Activated T-cell treated with anti-CD3 and anti-CD28 coated beads, Interleukin-2, amount 50 U/mL, for 24 hours (primary cell): ENCODE data around the gene CNIH4.
A peak's percentile ranks its signal among the peaks of the same experiment; 100 is the strongest.
"Not testable (repeated sequence)": the region's sequence is repeated elsewhere in the genome, so short reads cannot be mapped to it uniquely, and the experiment has no call there.

Source experiments
- DNase-seq: peaks from one replicate; pipeline ENCODE4 v3.0.0-alpha.2; 2020
- H3K27ac Mint-ChIP-seq: 2 replicates; pipeline ENCODE4 v1.8.0; 2020; ENCODE audit warnings: mild to moderate bottlenecking, mixed read lengths
- H3K27me3 Mint-ChIP-seq: 2 replicates; pipeline ENCODE4 v1.8.0; 2020; ENCODE audit warnings: mixed read lengths
- H3K36me3 Mint-ChIP-seq: 2 replicates; pipeline ENCODE4 v1.8.0; 2020; ENCODE audit warnings: low read depth, mixed read lengths
- H3K4me1 Mint-ChIP-seq: 2 replicates; pipeline ENCODE4 v1.8.0; 2020; ENCODE audit warnings: low read depth, mixed read lengths
- H3K4me3 Mint-ChIP-seq: 2 replicates; pipeline ENCODE4 v1.8.0; 2020; ENCODE audit warnings: mild to moderate bottlenecking, moderate library complexity, mixed read lengths
- H3K9me3 Mint-ChIP-seq: 2 replicates; pipeline ENCODE4 v1.8.0; 2020; ENCODE audit warnings: mixed read lengths

Gene CNIH4

DNA sequence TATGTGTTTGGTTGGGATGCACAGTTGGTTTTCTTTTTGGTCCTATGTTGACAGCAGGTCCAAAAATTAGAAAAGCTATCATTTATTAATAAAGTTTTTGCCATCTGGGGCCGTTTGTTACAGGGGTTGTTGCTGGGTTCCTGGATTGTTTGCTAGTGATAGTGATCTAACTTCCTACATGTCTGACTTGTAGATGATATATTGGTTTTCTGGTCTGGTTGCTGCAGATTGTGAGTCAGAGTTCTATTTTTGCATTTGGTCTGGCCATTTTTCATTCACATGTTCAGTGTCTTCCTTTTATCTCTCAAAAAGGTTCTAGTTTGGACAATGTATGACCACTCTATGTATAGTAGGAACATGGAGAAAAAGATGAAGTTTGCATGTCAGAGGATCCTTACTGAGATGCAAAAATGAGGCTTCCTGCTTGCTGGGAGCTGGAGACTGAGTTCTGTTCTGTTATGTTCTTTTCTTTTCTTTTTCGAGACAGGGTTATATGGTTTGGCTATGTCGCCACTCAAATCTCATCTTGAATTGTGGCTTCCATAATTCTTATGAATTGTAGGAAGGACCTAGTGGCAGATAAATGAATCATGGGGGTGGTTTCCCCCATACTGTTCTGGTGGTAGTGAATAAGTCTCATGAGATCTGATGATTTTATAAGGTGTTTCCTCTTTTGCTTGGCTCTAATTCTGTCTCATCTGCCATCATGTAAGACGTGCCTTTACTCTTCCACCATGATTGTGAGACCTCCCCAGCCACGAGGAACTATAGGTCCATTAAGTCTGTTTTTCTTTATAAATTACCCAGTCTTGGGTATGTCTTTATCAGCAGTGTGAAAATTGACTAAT lies 22.5 kb upstream of the CNIH4 start:
- H3K36me3 Mint-ChIP-seq: peaks cover 16% of the 10 kb centered on the region
- H3K4me1 Mint-ChIP-seq: peaks cover 33% of the 10 kb centered on the region
- no peak for DNase-seq
- H3K27ac Mint-ChIP-seq: peak overlapping the region; percentile 88
- H3K4me3 Mint-ChIP-seq: peak overlapping the region; percentile 13
- no peaks in the 10 kb centered on the region for H3K9me3 Mint-ChIP-seq
- no peaks in the 10 kb centered on the region for H3K27me3 Mint-ChIP-seq

- peaks cover 7% of the 10 kb centered on the region for H3K9me3 Mint-ChIP-seq
- no peaks in the 10 kb centered on the region for H3K27me3 Mint-ChIP-seq
- no peak overlapping the region for H3K27ac Mint-ChIP-seq
- H3K36me3 Mint-ChIP-seq: no peaks in the 10 kb centered on the region
- H3K4me1 Mint-ChIP-seq: peaks cover 21% of the 10 kb centered on the region
- H3K4me3 Mint-ChIP-seq: no peak overlapping the region
- no peak for DNase-seq
These were observed 18.4 kb upstream of the CNIH4 start for GRCh38 chr1:224338150-224338838.

DNA sequence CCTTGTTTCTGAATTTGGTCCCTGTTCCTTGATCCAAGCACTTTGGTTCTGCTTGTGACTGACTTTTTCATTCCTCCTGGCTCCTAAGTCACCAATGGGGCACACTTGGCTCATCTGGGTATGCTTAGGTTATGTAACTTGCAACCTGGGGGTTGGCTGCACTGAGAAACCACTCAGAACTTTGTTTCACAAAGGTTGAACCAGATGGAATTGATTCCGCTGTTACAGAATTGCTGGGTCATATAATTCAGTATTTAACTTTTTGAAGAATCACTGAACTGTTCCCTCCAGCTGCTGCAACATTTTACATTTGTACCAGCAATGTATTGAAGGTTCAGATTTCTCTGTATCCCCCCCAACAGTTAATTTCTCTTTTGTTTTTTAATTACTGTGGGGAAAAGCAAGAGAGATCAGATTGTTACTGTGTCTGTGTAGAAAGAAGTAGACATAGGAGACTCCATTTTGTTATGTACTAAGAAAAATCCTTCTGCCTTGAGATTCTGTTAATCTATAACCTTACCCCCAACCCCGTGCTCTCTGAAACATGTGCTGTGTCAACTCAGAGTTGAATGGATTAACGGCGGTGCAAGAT lies 17.1 kb upstream of the CNIH4 start:
- H3K4me3 Mint-ChIP-seq: no peak overlapping the region
- H3K9me3 Mint-ChIP-seq: peaks cover 7% of the 10 kb centered on the region
- H3K4me1 Mint-ChIP-seq: peaks cover 9% of the 10 kb centered on the region
- no peak for DNase-seq
- H3K27ac Mint-ChIP-seq: no peak overlapping the region
- H3K27me3 Mint-ChIP-seq: no peaks in the 10 kb centered on the region
- peaks cover 3% of the 10 kb centered on the region for H3K36me3 Mint-ChIP-seq

GRCh38 chr1:224340453-224341384 lies 16.0 kb upstream of the CNIH4 start:
- not testable (repeated sequence) for H3K27me3 Mint-ChIP-seq, H3K27ac Mint-ChIP-seq, H3K36me3 Mint-ChIP-seq, H3K9me3 Mint-ChIP-seq, H3K4me1 Mint-ChIP-seq
- DNase-seq: peak; percentile 52
- H3K4me3 Mint-ChIP-seq: peak overlapping the region; percentile 73

- peaks cover 9% of the 10 kb centered on the region for H3K9me3 Mint-ChIP-seq
- peaks cover 3% of the 10 kb centered on the region for H3K36me3 Mint-ChIP-seq
- no peak overlapping the region for H3K4me3 Mint-ChIP-seq
- H3K4me1 Mint-ChIP-seq: peaks cover 18% of the 10 kb centered on the region
- no peaks in the 10 kb centered on the region for H3K27me3 Mint-ChIP-seq
- DNase-seq: no peak
- H3K27ac Mint-ChIP-seq: no peak overlapping the region
These were observed 13.0 kb upstream of the CNIH4 start for GRCh38 chr1:224343679-224344078.

DNA sequence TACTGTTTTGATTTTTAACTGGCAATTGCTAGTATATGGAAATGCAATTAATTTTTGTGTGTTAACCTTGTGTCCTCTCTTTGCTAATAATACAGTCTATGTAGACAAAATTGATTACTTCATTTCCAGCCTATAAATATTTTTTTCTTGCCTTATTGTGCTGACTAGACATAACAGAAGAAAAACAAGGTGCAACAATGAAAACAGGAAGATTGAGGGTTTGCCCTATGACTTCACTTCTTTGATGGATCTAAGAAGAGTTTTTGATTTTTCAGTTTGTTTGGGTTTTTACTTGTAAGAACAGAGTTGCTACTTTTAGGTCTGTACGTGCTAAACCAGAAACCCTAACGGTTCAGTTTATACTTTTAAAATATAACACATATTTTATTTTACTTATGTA lies 8.5 kb upstream of the CNIH4 start:
- Mint-ChIP-seq H3K36me3 (peaks cover 3% of the 10 kb centered on the region), H3K9me3 (peaks cover 3% of the 10 kb centered on the region), H3K27ac (no peak overlapping the region), H3K4me1 (peaks cover 14% of the 10 kb centered on the region), H3K4me3 (no peak overlapping the region), H3K27me3 (no peaks in the 10 kb centered on the region)
- DNase-seq: no peak

- H3K9me3 Mint-ChIP-seq, H3K27ac Mint-ChIP-seq, H3K36me3 Mint-ChIP-seq, DNase-seq, H3K4me3 Mint-ChIP-seq, H3K27me3 Mint-ChIP-seq: not testable (repeated sequence)
- peaks cover 22% of the 10 kb centered on the region for H3K4me1 Mint-ChIP-seq
These were observed 7.0 kb upstream of the CNIH4 start for GRCh38 chr1:224349716-224350115.

GRCh38 chr1:224352436-224353085 lies 4.1 kb upstream of the CNIH4 start:
- H3K36me3 Mint-ChIP-seq, H3K27me3 Mint-ChIP-seq, H3K4me3 Mint-ChIP-seq, H3K27ac Mint-ChIP-seq, H3K9me3 Mint-ChIP-seq, DNase-seq: not testable (repeated sequence)
- H3K4me1 Mint-ChIP-seq: peaks cover 24% of the 10 kb centered on the region

GRCh38 chr1:224353975-224354925 lies 2.4 kb upstream of the CNIH4 start:
- Mint-ChIP-seq H3K27me3 (no peaks in the 10 kb centered on the region), H3K9me3 (no peaks in the 10 kb centered on the region), H3K36me3 (peaks cover 15% of the 10 kb centered on the region), H3K4me1 (peaks cover 30% of the 10 kb centered on the region), H3K27ac (no peak overlapping the region), H3K4me3 (no peak overlapping the region)
- no peak for DNase-seq

GRCh38 chr1:224357626-224358124 lies 996 bp downstream of the CNIH4 start:
- Mint-ChIP-seq H3K27ac (peak overlapping the region; percentile 93), H3K4me1 (peaks cover 53% of the 10 kb centered on the region), H3K9me3 (no peaks in the 10 kb centered on the region), H3K4me3 (peak overlapping the region; percentile 84), H3K36me3 (peaks cover 27% of the 10 kb centered on the region), H3K27me3 (no peaks in the 10 kb centered on the region)
- DNase-seq: no peak

- Mint-ChIP-seq H3K4me3 (peak overlapping the region; percentile 84), H3K36me3 (peaks cover 29% of the 10 kb centered on the region), H3K27me3 (no peaks in the 10 kb centered on the region), H3K27ac (peak overlapping the region; percentile 93), H3K4me1 (peaks cover 55% of the 10 kb centered on the region), H3K9me3 (no peaks in the 10 kb centered on the region)
- DNase-seq: no peak
These were observed 1.6 kb downstream of the CNIH4 start for GRCh38 chr1:224358237-224358636.

DNA sequence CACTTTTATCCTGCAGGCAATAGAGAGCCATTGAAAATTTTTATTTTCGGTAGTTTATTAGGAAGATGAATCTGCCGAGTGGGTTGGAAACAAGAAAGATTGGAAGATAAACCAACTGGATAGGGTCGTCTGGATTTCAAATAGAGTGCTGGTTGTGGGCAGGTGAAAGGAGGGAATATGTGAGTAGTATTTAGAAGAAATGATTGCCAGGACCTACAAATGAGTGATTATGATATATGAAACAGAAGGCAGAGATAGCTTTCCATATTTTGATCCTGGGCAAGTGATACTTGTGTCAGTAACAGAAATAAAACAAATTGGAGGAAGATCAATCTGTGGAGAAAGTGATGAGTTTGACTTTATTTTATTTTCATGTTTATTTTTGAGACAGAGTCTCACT lies 2.5 kb downstream of the CNIH4 start:
- peaks cover 56% of the 10 kb centered on the region for H3K4me1 Mint-ChIP-seq

GRCh38 chr1:224368409-224368808 lies 11.7 kb downstream of the CNIH4 start:
- Mint-ChIP-seq H3K27me3 (no peaks in the 10 kb centered on the region), H3K4me3 (peak overlapping the region; percentile 15), H3K27ac (peak overlapping the region; percentile 67), H3K4me1 (peaks cover 73% of the 10 kb centered on the region), H3K36me3 (peaks cover 89% of the 10 kb centered on the region), H3K9me3 (no peaks in the 10 kb centered on the region)
- DNase-seq: no peak

More for the DNA sequence above, 2.5 kb downstream of the CNIH4 start:
- H3K4me3 Mint-ChIP-seq: peak overlapping the region; percentile 84
- DNase-seq: no peak
- no peaks in the 10 kb centered on the region for H3K27me3 Mint-ChIP-seq
- peaks cover 38% of the 10 kb centered on the region for H3K36me3 Mint-ChIP-seq
- peak overlapping the region; percentile 4 for H3K27ac Mint-ChIP-seq
- H3K9me3 Mint-ChIP-seq: no peaks in the 10 kb centered on the region
